Retinal pigment epithelial cell (primary cell): Measurements from ENCODE around the gene HOXA10.

Experiments
- DNase-seq: peaks from one replicate; pipeline ENCODE4 v3.0.0-alpha.2; 2010; ENCODE audit warnings: low read depth
- H3K4me3 ChIP-seq: 2 replicates; pipeline ENCODE4 v1.5.1; 2011; ENCODE audit warnings: mild to moderate bottlenecking, low read length, control low read depth, moderate library complexity
- TF ChIP-seq, protein P1 (sequence below): conservative IDR thresholded peaks from 2 replicates; pipeline ENCODE4 v1.5.1; 2011; ENCODE audit warnings: low read depth, low read length, control low read depth, inconsistent platforms

The HOXA10 gene

DNA sequence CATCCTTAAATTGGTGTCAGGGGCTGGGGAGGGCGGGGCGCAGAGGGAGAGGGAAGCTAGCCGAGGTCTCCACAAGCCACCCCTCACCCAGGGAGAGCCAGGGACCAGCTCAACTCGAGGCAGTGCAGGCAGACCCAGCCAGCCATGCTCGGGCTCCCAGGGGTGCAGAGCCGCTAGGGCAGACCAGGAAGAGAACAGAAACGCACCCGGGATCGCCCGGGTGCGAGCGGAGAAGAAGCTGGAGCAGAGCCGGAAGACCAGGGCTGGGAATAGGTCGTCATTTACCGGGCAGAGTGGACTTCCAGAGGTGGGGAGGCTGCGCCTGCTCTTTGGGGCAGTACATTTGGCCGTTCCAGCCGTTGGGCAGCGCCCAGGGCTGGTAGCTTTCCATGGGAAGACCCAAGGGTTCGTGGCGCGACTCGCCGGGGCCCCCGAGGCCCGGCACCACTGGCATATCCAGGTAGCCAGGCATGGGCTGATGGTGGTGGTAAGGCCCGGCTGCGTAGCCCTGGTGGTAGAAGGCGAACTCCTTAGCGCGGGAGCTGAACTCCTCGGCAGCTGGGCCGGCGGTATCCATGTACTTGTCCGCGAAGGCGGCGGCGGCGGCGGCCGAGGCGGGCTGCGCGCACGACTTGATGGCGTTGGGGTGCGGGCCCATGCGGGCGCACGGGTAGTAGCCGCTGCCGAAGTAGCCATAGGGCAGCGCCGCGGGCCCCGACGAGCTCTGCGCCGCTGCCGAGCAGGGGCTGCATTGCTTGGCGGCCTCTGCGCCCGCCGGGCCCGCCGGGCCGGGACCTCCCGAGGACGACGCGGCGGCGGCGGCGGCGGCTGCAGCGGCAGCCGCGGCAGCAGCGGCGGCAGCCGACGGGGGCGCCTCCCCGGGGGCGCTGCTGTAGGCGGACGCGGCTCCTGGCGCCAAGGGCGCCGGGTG lies 25.0 kb upstream of the HOXA10 start:
- H3K4me3 ChIP-seq: no peak overlapping the region
- no peak for DNase-seq
- TF ChIP-seq, protein P1, sequence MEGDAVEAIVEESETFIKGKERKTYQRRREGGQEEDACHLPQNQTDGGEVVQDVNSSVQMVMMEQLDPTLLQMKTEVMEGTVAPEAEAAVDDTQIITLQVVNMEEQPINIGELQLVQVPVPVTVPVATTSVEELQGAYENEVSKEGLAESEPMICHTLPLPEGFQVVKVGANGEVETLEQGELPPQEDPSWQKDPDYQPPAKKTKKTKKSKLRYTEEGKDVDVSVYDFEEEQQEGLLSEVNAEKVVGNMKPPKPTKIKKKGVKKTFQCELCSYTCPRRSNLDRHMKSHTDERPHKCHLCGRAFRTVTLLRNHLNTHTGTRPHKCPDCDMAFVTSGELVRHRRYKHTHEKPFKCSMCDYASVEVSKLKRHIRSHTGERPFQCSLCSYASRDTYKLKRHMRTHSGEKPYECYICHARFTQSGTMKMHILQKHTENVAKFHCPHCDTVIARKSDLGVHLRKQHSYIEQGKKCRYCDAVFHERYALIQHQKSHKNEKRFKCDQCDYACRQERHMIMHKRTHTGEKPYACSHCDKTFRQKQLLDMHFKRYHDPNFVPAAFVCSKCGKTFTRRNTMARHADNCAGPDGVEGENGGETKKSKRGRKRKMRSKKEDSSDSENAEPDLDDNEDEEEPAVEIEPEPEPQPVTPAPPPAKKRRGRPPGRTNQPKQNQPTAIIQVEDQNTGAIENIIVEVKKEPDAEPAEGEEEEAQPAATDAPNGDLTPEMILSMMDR: no peak

DNA sequence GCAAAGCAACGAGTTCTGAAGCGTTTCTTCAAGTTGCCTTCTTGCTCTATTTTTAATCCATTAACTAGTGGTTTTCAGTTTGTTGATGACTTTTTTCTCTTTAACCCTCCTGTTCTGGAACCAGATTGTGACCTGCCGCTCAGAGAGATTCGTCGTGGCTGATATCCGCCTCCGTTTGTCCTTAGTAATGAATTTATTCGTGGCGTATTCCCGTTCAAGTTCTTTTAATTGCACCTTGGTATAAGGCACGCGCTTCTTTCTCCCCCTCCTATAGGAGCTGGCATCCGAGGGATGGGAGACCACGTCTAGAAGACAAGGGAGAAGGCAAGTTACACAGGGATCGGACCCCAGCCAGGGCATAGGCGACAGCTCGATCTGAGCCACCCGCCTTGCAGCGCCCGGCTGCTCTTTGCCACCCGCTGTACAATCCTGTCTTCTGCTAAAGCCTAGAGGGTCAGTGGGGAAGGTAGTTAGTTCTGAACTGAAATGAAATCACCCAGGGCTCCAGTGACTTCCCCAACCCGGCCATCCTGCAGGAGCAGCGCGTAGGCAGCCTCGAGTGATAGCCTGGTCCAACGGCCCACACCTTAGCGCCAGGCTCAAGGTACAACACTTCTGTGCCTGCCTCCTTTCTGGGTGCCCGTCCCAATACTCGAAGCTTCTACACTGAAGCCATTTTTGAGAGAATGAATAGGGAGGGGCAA lies 24.2 kb upstream of the HOXA10 start:
- DNase-seq: no peak
- H3K4me3 ChIP-seq: no peak overlapping the region
- TF ChIP-seq, protein P1: no peak

DNA sequence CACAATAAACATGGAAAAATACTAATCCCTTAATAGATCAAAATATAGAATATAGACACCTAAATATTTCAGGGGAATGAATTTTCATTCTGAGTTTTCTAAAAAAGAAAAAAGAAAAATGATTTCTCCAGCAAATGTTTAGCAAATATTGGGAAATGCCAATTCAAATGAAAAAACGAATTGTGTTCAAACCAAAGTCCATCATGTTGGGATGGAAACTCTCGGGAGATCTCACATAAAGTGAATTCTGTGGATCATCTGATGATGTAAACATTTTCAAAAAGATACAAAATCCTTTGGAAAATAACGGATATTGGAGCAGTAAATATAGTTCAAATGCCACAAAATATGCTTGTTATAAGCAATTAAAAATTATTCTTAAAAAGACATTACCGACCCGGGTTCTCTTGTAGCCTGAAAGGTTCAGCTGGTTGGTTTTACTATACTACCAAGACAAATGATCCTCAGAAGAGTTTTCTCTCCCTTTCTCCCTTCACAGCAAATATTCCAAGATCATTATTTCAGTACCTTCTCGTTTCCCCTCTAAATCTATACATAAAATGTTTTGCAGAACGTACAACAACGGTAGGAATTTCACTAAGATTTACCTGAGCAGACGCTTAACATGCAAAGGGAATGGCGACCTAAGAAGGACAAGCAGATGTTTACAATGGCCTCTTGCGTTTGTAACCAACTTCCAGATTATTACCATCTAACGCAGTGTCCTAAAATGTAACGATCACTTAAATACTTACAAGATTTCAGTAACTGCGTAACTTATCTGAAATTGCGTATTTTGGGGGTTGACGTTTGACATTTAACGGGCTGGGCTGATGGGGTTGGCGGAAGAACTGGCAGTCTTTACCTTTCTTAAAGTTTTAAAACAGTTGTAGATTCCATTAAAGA lies 23.3 kb upstream of the HOXA10 start:
- TF ChIP-seq, protein P1: no peak
- DNase-seq: no peak
- no peak overlapping the region for H3K4me3 ChIP-seq

DNA sequence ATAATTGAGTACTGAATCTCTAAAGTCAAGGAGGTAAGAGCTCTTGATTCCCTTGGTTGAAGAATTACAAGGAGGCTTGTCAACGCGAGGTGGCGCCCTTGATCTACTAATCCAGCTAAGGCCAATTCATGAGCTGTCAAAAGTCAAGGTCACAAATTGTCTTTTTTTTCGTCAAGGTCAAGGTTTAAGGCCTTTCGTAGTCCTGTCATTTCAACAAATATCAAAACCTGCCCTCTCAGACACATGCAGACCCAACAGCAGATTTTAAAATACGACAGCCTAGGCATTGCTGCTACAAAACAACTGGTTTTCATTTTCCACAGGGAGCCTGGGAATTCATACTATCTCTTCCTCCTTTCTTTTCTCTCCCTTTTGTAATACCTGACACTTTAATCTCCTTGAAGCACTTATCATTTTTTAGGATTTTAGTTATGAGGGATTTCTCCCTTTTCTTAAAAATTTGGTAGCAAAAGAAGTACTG lies 22.2 kb upstream of the HOXA10 start:
- TF ChIP-seq, protein P1: peak; percentile 75
- H3K4me3 ChIP-seq: no peak overlapping the region
- DNase-seq: peak; percentile 10

DNA sequence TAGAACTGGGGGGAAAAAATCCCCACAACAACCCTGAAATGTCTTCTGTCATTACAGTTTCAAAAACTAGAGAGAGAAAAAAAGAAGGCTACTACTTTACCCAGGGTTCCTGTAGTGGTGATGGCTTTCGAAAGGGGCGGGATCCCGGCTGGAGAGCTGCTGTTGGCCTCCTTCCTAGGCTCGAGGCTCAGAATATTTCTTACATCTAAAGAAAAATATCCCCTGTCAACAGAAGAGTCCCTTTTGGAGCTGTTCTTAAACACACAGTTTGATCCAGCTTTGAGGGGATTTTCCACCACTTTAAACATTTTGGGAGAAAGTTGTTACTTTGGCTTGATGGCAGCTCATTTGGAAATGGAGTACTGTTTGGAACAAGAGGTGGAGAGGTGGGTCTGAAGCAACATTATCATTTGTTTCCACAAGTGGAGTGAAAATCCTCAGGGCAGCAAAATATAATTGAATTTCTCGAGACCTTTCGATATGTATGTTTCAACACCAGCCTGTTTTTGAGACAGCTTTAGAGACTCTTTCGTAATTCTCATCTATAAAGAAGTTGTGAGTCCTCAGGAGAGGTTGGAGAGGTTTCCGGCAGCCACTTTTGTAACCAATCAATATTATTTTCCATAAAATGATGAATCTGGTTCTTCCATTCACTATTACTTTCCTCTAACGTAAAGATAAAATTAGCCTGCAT lies 20.7 kb upstream of the HOXA10 start:
- DNase-seq: no peak
- H3K4me3 ChIP-seq: no peak overlapping the region

DNA sequence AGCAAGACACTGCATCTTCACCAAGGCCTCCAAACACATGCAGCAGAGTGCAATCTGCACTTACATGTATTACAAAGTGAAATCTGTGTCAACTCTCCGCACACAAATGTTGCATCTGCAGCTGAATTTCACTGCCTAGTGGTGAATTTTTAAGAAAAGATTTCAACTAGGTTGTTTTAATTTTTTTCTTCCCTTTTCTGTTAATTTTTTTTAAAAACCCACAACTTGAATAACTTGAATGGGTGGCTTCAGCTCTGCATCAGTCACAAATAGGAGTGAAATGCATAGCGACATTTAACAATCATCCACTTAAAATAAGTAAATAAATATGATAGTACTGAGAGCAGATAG lies 19.9 kb upstream of the HOXA10 start:
- TF ChIP-seq, protein P1: no peak
- no peak overlapping the region for H3K4me3 ChIP-seq
- no peak for DNase-seq

More for the DNA sequence above, 20.7 kb upstream of the HOXA10 start:
- TF ChIP-seq, protein P1: no peak
